HG03045 (cell line): Measurements from ENCODE around the gene DOCK8.

ENCODE experiments used
- ATAC-seq: cut with Tn5 transposase; IDR thresholded peaks from one replicate; pipeline ENCODE4 v1.9.1; 2021; ENCODE audit warnings: mild to moderate bottlenecking, moderate library complexity; ENCODE audit not compliant: unreplicated experiment

Gene DOCK8

GRCh38 chr9:450561-450960 is 235.9 kb downstream of the DOCK8 start:
- ATAC-seq, result no peak

GRCh38 chr9:453832-454231 is 239.2 kb downstream of the DOCK8 start:
- ATAC-seq, result no peak

GRCh38 chr9:456365-456764 is 241.7 kb downstream of the DOCK8 start:
- no peak for ATAC-seq

GRCh38 chr9:458590-458989 is 243.9 kb downstream of the DOCK8 start:
- no peak for ATAC-seq

GRCh38 chr9:459491-460444 is 245.1 kb downstream of the DOCK8 start:
- ATAC-seq, result no peak

- ATAC-seq, result no peak
These were observed 247.5 kb downstream of the DOCK8 start for GRCh38 chr9:462121-462520.

- ATAC-seq, result no peak
These were observed 247.9 kb downstream of the DOCK8 start for GRCh38 chr9:462606-463005.

- no peak for ATAC-seq
These were observed 248.9 kb downstream of the DOCK8 start for GRCh38 chr9:463455-464171.

- ATAC-seq, result no peak
These were observed 252.1 kb downstream of the DOCK8 start for GRCh38 chr9:466747-467146.

- no peak for ATAC-seq
These were observed 254.2 kb downstream of the DOCK8 start for GRCh38 chr9:468766-469426.

GRCh38 chr9:469672-470551 is 255.2 kb downstream of the DOCK8 start:
- peak; percentile 93 for ATAC-seq

GRCh38 chr9:470552-471194 is 256.0 kb downstream of the DOCK8 start:
- no peak for ATAC-seq

- no peak for ATAC-seq
These were observed 256.7 kb downstream of the DOCK8 start for GRCh38 chr9:471320-471719.

- ATAC-seq, result no peak
These were observed 257.9 kb downstream of the DOCK8 start for GRCh38 chr9:472479-473075.

- ATAC-seq, result no peak
These were observed 262.5 kb downstream of the DOCK8 start for GRCh38 chr9:477193-477592.

GRCh38 chr9:479304-479970 is 264.8 kb downstream of the DOCK8 start:
- no peak for ATAC-seq

GRCh38 chr9:479971-480350 is 265.3 kb downstream of the DOCK8 start:
- ATAC-seq, result no peak

- no peak for ATAC-seq
These were observed 268.1 kb downstream of the DOCK8 start for GRCh38 chr9:482739-483138.

GRCh38 chr9:486156-486555 is 271.5 kb downstream of the DOCK8 start:
- ATAC-seq, result no peak
